ENCODE data around the gene SRGAP3.

DNA sequence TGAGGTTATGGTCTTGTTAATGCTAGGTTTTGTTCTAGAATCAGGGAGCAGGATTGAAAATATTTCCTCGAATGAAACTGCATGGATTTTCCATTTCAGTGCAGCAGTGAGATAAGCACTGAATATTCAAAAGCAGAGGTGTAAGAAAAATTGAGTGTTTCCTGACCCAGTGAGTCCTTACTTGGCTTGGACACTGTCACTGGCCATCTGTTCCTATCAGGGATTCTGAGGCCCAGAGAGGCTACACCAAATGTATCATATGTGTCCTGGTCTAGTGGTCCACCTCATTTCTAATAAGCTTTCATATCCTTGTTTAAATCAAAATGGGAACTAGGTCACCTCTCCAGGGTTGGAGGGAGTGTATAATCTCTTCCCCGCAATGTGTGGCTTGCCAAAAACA is 225.1 kb downstream of the SRGAP3 start:
- TF ChIP-seq, protein P1, sequence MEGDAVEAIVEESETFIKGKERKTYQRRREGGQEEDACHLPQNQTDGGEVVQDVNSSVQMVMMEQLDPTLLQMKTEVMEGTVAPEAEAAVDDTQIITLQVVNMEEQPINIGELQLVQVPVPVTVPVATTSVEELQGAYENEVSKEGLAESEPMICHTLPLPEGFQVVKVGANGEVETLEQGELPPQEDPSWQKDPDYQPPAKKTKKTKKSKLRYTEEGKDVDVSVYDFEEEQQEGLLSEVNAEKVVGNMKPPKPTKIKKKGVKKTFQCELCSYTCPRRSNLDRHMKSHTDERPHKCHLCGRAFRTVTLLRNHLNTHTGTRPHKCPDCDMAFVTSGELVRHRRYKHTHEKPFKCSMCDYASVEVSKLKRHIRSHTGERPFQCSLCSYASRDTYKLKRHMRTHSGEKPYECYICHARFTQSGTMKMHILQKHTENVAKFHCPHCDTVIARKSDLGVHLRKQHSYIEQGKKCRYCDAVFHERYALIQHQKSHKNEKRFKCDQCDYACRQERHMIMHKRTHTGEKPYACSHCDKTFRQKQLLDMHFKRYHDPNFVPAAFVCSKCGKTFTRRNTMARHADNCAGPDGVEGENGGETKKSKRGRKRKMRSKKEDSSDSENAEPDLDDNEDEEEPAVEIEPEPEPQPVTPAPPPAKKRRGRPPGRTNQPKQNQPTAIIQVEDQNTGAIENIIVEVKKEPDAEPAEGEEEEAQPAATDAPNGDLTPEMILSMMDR (IDR thresholded peaks at IDR 0.05), result no peak
- TF ChIP-seq POLR2A (IDR thresholded peaks at IDR 0.05), result no peak

Measured in lower leg skin (tissue), 3 donors.